Measurements from ENCODE around the gene N4BP2L2. TPM values are rescaled to one million over a fixed set of nuclear protein-coding genes. Genes with fewer than 3 reads are reported as not detected.

N4BP2L2 gene
- total RNA-seq, 1 experiment from 2014 or later = 92.7 TPM

DNA sequence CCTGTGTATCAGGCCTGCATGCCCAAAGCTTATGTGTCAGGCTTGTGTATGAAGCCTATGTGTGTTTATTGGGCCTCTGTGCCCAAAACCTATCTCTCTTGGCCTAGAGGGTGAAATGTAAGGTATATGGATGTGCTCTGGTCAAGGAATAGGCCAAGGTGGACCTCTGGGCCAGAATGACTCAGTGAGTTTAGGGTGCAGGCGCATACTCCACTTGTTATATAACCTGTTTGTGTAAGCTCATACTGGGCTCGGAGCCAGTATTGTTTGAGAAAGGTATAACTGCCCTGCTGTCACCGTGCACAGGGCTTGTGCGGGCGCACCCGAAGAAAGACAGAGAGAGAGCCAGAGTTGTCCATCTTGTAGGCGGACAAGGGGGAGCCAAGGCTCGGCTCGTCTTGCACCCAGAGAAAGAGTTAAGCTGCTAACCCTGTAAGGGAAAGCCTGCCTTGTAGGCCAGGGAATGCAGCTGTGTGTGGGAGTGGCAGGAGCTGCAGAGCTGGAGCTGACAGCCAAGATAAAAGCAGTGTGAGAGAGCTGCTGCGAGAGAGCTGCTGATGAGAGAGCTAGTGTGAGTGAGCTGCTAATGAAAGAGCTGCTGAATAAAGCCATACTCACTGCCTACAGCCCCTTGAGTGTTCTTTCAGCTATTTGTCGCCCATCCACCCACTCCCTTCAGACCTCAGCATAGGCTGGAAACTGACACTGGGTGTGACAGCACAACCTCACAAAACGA is 67.2 kb downstream of the N4BP2L2 start (continued):
- no peak for TF ChIP-seq CEBPB (IDR thresholded peaks at IDR 0.05; ENCODE audit: low read depth)
- TF ChIP-seq YY1 (IDR thresholded peaks at IDR 0.05; ENCODE audit: extremely low read depth, insufficient replicate concordance, low read depth, low read length) = no peak
- TF ChIP-seq ZNF274 (IDR thresholded peaks at IDR 0.05; ENCODE audit: low read depth, low read length) = no peak
- TF ChIP-seq ZFX (IDR thresholded peaks at IDR 0.05) = no peak
- TF ChIP-seq EZH2 (IDR thresholded peaks at IDR 0.05) = no peak

DNA sequence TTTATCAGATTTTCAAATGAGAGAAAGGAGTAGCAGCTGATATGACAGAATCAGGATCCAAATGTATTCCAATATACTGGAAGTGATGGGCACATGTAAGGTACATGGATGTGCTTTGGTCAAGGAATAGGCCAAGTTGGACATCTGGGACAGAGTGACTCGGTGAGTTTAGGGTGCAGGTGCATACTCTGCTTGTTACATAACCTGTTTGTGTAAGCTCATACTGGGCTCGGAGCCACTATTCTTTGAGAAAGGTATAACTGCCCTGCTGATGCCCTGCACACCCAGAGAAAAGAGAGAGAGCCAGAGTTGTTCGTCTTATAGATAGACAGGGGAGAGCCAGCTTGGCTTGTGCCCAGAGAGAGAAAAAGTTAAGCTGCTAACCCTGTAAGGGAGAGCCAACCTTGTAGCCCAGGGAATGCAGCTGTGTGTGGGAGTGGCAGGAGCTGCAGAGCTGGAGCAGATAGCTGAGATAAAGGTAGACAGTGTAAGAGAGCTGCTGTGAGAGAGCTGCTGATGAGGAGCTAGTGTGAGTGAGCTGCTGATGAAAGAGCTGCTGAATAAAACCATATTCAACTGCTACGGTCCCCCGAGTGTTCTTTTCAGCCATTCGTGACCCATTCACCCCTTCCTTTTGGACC is 70.0 kb downstream of the N4BP2L2 start:
- Histone ChIP-seq H4K20me1 (ENCODE audit: insufficient read depth) (no peaks in the 10 kb centered on the region), H3K9me2 (ENCODE audit: insufficient read depth) (no peaks in the 10 kb centered on the region), H3K36me3 (ENCODE audit: control insufficient read depth in 1 of 2, insufficient read depth in 2 of 2, low read length in 2 of 2) (no peaks in the 10 kb centered on the region), H3K27ac (ENCODE audit: low read depth, low read length) (no peak overlapping the region), H3K79me2 (ENCODE audit: insufficient read depth, low read length) (no peaks in the 10 kb centered on the region), H3K9ac (ENCODE audit: low read length) (no peak overlapping the region), H3K9me3 (ENCODE audit: control insufficient read depth in 1 of 2, insufficient read depth in 1 of 2, low read depth in 1 of 2, low read length in 2 of 2) (no peaks in the 10 kb centered on the region), H3K4me1 (ENCODE audit: control insufficient read depth in 1 of 2, insufficient read depth in 2 of 2, low read length in 2 of 2) (no peaks in the 10 kb centered on the region), H2AFZ (ENCODE audit: low read depth, low read length, poor library complexity, severe bottlenecking) (no peak overlapping the region), H3K27me3 (ENCODE audit: insufficient read depth, low read length) (no peaks in the 10 kb centered on the region), H3K4me3 (replicated peaks in 1 of 2; ENCODE audit: low read depth in 1 of 2, low read length in 2 of 2) (no peak overlapping the region), H3K4me2 (ENCODE audit: low read length) (no peak overlapping the region)
- POLR2A ChIA-PET = no interaction called here
- CTCF ChIA-PET = no interaction called here
- BruUV-seq (replicated peaks) = no TSS peak
- RAD21 ChIA-PET (ENCODE audit: low non-redundant PET in 1 of 2, low total read pairs in 2 of 2, uncharacterized antibody in 2 of 2, unreplicated experiment in 2 of 2) = no interaction called here
- ATAC-seq = no peak
- no peak for DNase-seq (ENCODE audit: low read depth, low spot score)
- intact Hi-C loops (cut with micrococcal nuclease) = loop anchor here (5.0 kb wide), 1 partner anchor 114 kb away; no protein-coding TSS in a partner anchor
- TF ChIP-seq POLR2A (IDR thresholded peaks at IDR 0.05; ENCODE audit: borderline replicate concordance, extremely low read depth, insufficient read depth, insufficient read length) = no peak
- no peak for TF ChIP-seq SRF (IDR thresholded peaks at IDR 0.05; ENCODE audit: low read depth)
- TF ChIP-seq EGR1 (IDR thresholded peaks at IDR 0.05; ENCODE audit: low read depth) = no peak
- TF ChIP-seq, protein P1, sequence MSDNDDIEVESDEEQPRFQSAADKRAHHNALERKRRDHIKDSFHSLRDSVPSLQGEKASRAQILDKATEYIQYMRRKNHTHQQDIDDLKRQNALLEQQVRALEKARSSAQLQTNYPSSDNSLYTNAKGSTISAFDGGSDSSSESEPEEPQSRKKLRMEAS (IDR thresholded peaks at IDR 0.05) = no peak
- no peak for TF ChIP-seq EZH2phosphoT487 (IDR thresholded peaks at IDR 0.05; ENCODE audit: borderline replicate concordance)
- TF ChIP-seq, protein P2, sequence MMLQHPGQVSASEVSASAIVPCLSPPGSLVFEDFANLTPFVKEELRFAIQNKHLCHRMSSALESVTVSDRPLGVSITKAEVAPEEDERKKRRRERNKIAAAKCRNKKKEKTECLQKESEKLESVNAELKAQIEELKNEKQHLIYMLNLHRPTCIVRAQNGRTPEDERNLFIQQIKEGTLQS (IDR thresholded peaks at IDR 0.05) = no peak
- no peak for TF ChIP-seq TCF7L2 (IDR thresholded peaks at IDR 0.05; ENCODE audit: borderline replicate concordance, extremely low read depth, insufficient read depth, insufficient read length)
- TF ChIP-seq YY1 (IDR thresholded peaks at IDR 0.05; ENCODE audit: extremely low read depth, insufficient replicate concordance, low read depth, low read length) = no peak
- no peak for TF ChIP-seq EZH2 (IDR thresholded peaks at IDR 0.05)
- no peak for TF ChIP-seq SIN3A (IDR thresholded peaks at IDR 0.05; ENCODE audit: low read depth)
- TF ChIP-seq, protein P3, sequence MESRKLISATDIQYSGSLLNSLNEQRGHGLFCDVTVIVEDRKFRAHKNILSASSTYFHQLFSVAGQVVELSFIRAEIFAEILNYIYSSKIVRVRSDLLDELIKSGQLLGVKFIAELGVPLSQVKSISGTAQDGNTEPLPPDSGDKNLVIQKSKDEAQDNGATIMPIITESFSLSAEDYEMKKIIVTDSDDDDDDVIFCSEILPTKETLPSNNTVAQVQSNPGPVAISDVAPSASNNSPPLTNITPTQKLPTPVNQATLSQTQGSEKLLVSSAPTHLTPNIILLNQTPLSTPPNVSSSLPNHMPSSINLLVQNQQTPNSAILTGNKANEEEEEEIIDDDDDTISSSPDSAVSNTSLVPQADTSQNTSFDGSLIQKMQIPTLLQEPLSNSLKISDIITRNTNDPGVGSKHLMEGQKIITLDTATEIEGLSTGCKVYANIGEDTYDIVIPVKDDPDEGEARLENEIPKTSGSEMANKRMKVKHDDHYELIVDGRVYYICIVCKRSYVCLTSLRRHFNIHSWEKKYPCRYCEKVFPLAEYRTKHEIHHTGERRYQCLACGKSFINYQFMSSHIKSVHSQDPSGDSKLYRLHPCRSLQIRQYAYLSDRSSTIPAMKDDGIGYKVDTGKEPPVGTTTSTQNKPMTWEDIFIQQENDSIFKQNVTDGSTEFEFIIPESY (IDR thresholded peaks at IDR 0.05; ENCODE audit: extremely low read depth, insufficient replicate concordance, low read length) = no peak
- no peak for TF ChIP-seq ZFX (IDR thresholded peaks at IDR 0.05)
- TF ChIP-seq POLR2AphosphoS5 (IDR thresholded peaks at IDR 0.05; ENCODE audit: low read depth, low read length) = no peak
- TF ChIP-seq FOSL1 (IDR thresholded peaks at IDR 0.05; ENCODE audit: low read depth) = no peak
- TF ChIP-seq, protein P4, sequence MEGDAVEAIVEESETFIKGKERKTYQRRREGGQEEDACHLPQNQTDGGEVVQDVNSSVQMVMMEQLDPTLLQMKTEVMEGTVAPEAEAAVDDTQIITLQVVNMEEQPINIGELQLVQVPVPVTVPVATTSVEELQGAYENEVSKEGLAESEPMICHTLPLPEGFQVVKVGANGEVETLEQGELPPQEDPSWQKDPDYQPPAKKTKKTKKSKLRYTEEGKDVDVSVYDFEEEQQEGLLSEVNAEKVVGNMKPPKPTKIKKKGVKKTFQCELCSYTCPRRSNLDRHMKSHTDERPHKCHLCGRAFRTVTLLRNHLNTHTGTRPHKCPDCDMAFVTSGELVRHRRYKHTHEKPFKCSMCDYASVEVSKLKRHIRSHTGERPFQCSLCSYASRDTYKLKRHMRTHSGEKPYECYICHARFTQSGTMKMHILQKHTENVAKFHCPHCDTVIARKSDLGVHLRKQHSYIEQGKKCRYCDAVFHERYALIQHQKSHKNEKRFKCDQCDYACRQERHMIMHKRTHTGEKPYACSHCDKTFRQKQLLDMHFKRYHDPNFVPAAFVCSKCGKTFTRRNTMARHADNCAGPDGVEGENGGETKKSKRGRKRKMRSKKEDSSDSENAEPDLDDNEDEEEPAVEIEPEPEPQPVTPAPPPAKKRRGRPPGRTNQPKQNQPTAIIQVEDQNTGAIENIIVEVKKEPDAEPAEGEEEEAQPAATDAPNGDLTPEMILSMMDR (IDR thresholded peaks at IDR 0.05 in 2 of 3, conservative IDR thresholded peaks at IDR 0.05 in 1 of 3; ENCODE audit: borderline replicate concordance in 1 of 3, insufficient read depth in 1 of 3, low read depth in 2 of 3, low read length in 2 of 3) = no peak
- no peak for TF ChIP-seq SP1 (IDR thresholded peaks at IDR 0.05; ENCODE audit: low read depth)

All from HCT116 (cell line).